SU-DHL-6 (cell line): ENCODE data around the gene GATA3.

ENCODE experiments used
- EZH2phosphoT487 ChIP-seq: fragments of 200-600 bp; sonication (generic), shearing (Covaris generic); conservative IDR thresholded peaks from 2 replicates; pipeline ENCODE4 v1.6.1; 2018; ENCODE audit warnings: mild to moderate bottlenecking, antibody characterized with exemption, low read length, moderate library complexity, mixed read lengths
- TF ChIP-seq, protein P1 (sequence below): fragments of 200-600 bp; sonication (generic); IDR thresholded peaks from one replicate; pipeline ENCODE4 v1.5.1; 2017; ENCODE audit warnings: antibody characterized with exemption, mild to moderate bottlenecking, low read length, moderate library complexity; ENCODE audit not compliant: insufficient read depth, poor library complexity, severe bottlenecking

GRCh38 chr10:8014649-8015048 is 39.8 kb upstream of the GATA3 start:
- TF ChIP-seq, protein P1, sequence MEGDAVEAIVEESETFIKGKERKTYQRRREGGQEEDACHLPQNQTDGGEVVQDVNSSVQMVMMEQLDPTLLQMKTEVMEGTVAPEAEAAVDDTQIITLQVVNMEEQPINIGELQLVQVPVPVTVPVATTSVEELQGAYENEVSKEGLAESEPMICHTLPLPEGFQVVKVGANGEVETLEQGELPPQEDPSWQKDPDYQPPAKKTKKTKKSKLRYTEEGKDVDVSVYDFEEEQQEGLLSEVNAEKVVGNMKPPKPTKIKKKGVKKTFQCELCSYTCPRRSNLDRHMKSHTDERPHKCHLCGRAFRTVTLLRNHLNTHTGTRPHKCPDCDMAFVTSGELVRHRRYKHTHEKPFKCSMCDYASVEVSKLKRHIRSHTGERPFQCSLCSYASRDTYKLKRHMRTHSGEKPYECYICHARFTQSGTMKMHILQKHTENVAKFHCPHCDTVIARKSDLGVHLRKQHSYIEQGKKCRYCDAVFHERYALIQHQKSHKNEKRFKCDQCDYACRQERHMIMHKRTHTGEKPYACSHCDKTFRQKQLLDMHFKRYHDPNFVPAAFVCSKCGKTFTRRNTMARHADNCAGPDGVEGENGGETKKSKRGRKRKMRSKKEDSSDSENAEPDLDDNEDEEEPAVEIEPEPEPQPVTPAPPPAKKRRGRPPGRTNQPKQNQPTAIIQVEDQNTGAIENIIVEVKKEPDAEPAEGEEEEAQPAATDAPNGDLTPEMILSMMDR, result no peak
- TF ChIP-seq EZH2phosphoT487, result no peak
